GM18498 (cell line): ENCODE data around the gene SPTB.

ENCODE experiments used
- ATAC-seq: cut with Tn5 transposase; IDR thresholded peaks from one replicate; pipeline ENCODE4 v1.9.1; 2021; ENCODE audit warnings: mild to moderate bottlenecking, moderate library complexity; ENCODE audit not compliant: unreplicated experiment

Gene SPTB

DNA sequence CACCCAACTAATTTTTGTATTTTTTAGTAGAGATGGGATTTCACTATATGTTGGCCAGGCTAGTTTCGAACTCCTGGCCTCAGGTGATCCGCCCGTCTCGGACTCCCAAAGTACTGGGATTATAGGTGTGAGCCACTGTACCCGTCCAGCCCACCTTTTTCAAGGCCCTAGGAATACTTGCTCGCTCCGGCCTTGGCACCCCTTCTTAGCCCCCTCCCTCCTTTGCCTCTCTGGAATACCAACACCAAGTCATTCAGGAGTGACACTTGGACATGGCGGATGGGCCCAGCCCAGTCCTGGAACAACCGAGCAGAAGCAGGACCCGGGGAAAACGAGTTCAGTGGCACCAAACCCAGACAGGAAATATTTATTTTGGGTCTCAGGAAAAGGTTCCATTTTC, 146.4 kb downstream of the SPTB start:
- ATAC-seq = no peak

DNA sequence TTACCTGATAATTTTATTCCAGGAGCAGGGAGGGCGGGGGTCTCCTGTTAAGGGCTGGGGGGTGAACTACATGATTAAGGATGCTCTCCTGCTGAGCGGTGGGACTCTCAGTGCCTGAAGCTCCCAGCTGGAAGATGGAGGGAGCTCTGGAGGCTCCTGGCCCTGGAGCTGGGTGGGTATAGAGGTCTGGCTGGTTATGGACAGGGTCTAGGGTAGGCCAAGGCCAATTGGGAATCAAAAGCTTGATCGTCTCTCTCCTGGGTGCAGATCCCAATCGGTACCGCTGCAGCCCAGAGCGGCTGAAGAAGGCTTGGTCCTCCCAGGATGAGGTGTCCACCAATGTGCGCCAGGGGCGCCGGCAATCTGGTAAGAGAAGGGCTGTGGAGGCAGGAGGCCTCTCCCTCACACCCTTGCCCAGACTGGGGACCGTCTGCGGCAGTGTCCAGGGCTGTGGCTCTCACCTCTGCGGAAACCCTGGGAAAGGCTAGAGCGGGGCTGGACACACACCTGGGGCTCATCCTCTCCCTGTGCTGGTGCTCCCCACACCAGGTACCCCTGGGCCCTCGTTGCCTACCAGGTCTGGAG, 147.1 kb downstream of the SPTB start:
- no peak for ATAC-seq

DNA sequence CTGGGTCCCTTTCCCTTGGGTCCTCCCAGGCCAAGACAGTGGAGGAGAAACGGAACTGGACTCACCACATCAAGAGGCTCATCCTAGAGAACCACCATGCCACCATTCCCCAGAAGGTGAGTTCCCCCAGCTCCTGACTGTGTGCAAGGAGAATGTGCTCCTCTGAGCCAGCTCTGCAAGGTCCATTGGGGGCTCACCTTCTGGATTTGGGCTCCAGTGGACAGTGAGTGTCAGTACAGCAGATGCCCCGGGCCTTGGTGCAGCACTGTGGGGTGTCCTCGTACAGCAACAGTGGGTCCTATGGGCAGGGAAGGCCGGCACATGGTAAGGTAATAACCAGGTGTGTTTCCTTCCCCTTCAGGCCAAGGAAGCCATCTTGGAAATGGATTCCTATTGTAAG, 147.6 kb downstream of the SPTB start:
- ATAC-seq = no peak

DNA sequence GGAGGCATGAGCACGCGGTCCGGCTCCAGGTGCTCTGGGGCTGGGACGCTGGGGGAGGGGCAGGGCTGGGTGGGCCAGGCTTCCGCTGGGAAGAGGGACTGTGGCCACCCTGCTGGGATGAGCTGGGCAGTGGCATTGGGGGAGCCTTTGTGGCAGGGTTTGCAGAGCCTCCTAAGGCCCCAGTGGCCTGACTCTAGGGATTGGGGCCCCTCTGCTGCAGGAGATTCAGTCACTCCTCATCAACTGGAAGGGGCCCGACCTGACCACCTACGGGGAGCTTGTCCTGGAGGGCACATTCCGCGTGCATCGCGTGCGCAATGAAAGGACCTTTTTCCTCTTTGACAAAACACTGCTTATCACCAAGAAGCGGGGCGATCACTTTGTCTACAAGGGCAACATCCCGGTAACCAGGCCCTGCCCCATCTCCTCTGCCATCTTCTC, 148.5 kb downstream of the SPTB start:
- ATAC-seq = no peak

DNA sequence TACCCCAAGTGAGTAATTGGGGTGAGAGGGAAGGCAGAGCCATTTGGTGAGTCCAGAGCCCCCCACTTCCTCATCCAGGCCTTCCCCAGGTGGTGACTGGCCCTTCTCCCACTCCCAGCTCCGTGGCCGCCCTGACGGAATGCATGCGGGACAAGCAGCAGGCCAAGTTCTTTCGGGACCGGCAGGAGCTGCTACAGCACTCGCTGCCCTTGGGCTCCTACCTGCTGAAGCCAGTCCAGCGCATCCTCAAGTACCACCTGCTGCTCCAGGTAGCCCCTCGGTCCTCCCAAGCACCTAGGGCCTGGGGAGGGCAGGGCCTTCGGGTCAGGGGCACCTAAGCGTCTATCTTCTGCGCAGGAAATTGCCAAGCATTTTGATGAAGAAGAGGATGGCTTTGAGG, 149.0 kb downstream of the SPTB start:
- no peak for ATAC-seq

DNA sequence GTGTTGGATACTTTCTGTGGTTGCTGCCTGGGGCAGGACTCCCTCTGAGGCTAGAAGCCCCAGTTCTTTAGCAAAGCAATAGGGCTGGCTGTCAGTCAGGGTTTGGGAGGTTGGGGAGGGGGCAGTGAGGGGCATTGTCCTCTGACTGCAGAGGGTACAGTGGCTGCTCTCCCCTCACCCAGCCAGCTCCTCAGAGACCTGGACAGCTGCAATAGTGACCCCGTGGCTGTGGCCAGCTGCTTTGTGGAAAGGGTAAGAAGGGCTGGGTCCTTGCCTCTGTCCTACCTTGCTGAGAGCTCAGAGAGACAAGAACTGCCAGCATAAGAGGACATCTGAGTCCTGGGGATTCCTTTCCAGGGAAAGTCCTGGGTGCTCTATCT, 149.7 kb downstream of the SPTB start:
- ATAC-seq = no peak

DNA sequence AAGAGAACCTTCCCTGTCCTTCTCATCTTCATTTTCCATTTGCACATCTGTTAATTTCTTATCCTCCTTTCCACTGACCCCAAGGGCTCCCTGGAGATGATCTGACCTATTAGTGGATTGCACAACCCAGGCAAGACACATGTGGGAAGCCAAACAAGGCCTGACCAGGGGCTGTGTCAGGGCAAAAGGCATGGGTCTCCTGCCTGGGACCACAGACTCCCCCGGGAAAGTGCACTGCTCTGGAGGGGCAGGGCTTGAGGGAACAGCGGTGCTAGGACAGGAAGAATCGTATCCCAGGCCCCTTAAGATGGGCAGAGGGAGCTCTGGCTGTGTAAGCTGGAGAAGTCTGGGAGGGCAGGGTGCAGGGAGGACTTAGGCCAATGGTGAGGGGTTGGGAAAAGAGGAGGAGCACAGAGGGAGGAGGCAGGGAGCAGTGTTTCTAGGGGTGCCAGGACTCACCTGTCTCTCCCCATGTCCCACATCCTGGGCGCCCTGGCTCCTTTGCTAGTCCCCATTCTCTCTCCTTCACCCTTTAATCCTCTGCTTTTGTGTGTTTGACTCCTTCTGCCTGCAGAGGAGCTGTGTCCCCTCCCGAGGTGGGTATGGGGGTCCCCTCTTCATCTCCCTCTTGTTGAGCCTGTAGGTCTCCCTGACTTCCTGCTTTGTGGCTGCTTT, 150.2 kb downstream of the SPTB start:
- ATAC-seq = no peak

DNA sequence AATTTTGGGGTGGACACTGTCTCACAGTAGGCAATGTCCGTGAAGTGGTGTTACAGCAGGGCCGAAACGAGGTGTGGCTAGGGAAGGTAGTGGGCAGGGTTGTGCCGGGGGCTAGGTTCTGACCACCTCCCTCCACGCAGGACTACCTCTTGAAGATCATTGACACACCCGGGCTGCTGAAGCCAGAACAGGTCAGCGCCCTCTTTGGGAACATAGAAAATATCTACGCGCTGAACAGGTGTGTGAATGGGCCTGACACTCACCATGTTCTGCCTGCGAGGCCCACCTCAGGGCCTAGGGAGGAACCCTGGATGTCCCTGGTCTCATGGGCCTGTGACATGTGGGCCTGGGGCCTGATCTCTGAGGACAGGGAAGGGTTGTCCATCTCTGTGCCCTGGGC, 150.9 kb downstream of the SPTB start:
- ATAC-seq = no peak

DNA sequence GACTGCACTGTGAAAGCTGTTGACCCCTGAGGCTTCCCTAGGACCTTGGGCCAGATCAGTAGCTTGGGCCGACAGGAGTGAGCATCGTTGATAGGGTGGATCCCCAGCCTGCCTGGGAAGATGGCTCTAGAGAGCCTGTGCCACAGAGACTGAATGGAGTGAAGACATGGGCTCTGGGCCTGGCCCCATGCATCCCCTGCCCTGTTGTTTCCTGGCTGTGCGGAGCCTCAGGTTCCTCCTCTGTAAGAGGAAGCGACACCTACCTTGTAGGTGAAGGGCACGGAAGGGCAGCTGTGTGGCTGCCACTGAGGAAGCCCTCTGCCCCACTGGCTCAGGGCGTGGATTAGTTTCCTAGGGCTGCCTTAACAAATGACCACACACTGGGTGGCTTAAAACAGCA, 151.6 kb downstream of the SPTB start:
- no peak for ATAC-seq

DNA sequence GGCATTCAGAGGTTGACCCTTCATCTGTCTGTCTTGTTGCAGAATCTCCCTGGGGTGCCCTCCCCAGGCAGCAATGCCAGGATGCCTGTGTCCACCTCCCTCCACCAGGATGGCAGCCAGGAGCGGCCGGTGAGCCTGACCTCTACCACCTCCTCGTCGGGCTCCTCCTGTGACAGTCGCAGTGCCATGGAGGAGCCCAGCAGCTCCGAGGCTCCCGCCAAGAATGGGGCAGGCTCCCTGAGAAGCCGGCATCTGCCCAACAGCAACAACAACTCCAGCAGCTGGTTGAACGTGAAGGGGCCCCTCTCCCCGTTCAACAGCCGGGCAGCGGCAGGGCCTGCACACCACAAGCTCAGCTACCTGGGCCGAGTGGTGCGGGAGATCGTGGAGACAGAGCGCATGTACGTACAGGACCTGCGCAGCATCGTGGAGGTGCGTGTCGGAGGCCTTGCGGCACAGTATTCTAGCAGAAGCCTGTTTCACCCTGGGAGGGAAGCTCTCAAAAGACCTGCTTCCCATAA, 152.1 kb downstream of the SPTB start:
- no peak for ATAC-seq

DNA sequence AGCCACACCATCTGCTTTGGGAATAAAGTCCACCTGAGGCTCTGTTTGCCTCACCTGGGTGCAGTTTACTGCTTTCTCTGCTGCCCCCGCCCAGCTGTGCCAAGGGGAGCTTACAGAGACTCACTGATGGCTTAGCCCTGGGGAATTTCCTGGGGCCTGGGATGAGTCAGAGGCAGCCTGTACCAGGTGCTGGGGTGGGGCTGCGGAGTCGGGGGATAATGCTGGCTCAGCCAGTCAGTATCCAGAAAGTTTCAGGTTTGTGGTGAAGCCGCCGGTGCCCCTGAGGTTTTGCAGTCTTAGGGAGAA, 153.2 kb downstream of the SPTB start:
- no peak for ATAC-seq

DNA sequence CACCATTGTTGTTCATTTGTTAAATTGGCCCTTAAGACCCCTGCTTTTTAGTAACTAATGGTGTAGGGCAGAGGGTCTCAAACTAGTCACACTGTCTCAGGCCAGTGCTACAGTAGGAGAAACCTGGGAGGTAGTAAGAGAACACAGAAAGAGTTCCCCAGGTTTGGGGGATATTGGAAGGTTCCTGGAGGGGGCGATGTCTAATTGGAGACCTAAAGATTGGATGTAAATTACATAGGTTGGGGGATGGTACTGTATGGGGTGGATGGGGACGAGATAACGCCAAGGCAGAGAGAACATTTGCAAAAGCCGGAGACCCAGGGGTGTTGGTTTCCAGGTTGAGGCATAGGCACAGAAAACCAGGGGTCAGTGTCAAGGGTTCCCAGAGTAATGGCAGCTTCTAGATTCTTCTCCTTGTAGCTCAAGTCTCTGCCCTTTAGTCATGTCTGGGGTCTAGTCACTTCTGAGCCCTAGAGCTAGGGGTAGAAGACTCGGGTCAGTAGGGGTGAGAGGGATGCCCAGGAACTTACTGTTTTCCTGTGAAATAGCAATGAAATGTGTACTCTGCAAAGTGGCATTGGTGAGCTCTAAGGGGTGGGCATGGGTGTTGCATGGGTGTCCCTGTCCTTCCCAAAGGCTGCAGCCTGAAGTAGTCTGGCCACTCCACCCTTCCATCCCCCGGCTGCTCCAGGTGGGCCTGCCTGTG, 153.7 kb downstream of the SPTB start:
- no peak for ATAC-seq

DNA sequence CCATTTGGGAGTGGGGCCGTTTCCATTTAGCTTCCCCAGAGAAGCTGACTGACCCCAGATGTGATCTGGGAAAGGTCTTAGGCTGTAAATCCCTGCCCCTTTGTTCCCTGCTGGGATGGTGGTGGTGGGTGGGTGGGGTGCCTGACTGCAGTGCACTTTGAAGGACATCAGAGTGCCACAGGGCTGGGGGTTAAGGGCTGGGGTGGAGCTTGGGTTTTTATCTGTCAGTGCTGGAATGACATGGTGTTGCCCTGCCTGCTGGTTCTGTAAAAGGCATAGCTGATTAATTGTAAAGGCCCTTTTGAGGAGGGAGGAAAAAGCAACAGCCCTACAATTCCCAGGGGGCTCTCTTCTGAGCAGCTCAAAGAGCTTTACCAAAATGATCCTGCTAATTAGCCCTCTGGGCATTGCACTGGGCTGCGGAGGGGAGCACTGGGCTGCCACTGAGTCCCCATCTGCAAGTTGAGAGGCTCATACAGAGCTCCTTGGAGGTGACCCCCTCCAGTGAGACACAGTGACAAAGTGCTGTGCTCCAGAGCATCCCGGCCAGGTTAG, 154.4 kb downstream of the SPTB start:
- no peak for ATAC-seq

DNA sequence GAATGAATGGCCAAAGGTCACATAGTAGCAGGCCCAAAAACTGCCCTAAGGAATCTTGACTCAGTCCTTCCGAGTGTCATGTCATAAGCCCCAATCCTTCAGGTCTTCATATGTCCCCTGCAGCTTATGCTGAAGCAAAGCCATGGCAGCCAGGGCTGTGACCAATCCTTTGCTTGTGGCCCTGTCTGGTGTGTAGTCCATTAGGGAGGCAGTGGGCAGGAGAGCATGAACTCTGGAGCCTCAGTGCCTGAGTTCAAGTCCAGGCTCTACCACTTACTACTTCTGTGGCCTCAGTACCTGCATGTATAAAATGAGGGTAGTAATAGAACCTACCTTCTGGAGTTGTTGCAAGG, 155.2 kb downstream of the SPTB start:
- ATAC-seq = no peak

DNA sequence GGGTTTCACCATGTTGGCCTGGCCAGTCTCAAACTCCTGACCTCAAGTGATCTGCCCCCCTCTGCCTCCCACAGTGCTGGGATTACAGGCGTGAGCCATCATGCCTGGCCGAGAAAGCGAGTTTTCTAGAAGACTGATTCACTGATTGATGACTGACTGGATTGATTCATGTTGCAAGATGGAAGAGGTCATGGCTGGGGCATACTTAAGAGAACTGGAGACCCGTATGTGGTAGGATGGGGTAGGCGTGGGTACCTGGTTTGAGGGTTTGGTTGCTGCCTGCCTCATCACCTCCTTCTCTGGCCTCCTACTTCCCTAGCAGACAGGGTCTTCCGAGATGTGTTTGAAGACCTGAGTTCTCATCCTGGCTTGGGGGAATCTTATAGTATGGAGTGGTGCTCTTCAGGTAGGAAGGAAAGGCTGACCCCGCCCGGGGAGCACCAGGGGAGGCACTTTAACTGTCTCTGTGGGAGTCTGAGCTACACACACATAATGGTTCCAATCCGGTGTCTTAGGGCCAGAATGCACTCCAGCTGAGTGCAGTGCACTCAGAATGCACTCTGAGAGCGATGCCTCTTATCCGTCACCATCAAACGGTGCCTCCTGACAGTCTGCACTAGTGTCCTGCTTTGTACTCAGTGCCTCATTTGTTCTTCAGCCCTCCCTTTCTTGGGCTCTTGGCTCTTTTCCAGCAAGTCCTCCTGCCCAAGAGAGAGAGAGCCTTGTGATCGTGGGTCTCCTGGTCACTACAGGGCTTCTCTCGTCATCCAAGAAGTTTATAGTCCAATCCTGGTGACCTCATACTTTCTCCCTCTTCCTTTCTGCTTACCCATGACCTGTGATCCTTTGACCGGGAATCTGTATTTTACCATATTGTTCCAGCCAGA, 155.8 kb downstream of the SPTB start:
- ATAC-seq = no peak

DNA sequence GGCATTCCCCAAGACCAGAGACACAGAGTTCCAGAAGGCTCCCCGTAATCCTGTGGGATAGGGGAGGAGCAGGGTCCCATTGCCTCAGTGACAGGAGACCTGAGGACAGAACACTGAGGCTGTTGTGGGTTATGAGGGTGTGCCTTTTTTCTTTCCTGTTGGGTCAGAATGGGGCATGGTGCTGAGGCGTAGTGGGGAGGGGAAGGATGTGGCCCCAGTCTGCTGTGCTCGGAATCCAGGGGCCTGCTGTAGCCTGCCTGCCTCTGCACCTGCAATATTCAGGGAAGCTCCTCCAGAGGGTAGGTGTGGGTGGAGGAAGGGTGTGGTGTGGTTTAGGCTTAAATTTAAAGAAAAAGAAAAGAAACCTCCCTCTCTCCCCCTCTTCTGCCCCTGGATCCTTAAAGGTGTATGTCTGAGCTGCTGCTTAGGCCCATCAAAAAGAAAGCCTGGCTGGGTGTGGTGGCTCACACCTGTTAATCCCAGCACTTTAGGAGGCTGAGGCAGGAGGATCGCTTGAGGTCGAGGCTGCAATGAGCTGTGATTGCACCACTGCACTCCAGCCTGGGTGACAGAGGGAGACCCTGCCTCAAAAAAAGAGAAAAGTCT, 156.8 kb downstream of the SPTB start:
- no peak for ATAC-seq

DNA sequence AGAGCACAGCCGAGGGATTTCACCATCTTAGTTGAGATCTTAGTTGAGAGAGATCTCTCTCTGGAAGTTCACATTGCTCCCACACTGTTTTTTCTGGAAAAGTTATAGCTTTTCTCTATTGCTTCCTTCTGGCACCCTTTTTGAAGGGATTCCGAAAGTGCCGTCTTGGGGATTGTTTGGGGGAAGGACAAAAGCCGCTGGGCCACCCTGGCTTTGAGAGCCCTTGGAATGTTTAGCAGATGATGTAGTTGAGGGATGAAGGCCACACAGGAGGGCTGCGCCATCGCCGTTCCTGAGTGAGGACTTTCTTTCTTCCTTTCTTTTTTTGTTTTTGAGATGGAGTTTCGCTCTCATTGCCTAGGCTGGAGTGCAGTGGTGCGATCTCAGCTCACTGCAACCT, 157.8 kb downstream of the SPTB start:
- ATAC-seq = no peak

DNA sequence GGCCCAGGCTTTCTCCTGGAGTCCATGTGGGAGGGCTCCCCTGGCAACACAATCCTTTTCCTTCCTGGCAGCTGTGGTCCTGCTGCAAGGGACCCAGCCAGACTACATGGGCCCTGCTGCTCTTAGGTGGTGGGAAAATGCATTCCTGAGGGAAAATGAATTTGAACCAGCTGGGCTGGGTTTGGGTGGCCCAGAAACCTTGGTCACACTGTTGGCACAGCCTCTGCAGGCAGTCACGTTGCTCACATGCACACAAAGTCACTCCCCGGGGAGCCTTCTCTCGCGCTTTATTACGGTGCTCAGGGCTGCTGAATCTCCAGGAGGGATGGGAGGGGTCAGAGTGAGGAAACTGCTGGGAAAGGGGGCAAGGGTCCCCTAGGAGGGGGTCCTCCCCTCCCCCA, 158.3 kb downstream of the SPTB start:
- no peak for ATAC-seq

DNA sequence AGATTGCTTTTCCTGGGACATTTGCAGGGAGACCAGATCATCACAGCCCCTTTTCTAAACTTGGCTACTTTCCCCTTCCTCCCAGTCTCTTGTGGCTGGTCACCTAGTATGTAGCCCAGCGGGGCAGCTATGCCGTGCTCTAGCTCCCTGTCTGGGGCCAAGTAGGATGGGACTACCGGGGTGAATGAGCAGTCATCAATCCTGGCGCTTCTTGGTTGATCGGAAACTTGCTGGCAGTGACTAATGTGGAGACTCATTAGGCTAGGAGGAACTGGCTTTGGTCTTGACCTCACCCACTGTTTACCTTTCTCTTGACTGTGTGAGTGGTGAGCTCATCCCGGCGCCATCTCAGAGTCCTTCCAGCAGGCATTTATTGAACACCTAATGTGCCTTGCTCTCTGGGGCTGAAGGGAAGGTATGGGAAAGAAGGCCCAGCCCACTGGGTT, 159.6 kb downstream of the SPTB start:
- ATAC-seq = no peak

DNA sequence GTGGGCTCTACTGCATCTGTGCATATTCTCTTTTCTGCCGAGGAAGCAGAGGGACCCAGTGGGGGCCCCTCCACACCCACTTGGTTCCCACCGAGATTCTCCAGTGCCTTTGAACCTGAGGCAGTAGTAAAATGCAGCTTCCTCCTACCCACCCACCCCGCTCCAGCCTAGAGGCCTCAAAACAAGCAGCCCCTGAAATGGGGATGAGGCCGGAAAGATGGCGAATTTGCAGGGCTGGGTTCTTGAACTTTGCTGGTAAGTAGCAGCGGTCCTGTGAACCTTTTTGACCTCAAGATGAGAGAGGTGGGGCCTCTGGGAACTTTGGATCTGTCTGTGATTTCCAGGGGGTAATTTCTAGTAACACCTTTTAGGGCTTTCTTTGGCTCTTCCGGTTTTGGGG, 160.1 kb downstream of the SPTB start:
- no peak for ATAC-seq

DNA sequence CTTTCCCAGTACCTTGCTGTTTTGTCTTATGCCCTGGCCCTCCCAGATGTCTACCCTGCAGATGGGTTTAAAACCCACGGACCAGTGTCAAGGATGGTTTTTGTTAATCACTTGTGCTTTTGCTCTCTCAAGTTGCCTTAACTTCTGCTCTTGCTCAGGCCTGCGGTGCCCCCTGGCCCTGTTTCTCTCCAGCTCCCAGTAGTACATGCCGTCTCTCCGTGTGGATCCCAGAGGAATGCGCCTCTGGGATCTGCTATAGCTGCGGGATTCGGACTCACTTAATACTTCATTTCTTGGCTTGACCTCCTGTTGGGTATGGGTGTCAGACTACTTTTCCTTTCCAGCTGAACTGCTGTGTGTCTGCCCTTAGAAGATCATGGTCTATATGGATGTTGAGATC, 160.9 kb downstream of the SPTB start:
- ATAC-seq = no peak
